Activated CD4-positive, alpha-beta T cell treated with anti-CD3 and anti-CD28 coated beads, Interleukin-2, amount 50 U/mL, for 1 hour (primary cell): ENCODE measurements around the gene SLC25A31.

Experiments used
- DNase-seq: peaks from one replicate; pipeline ENCODE4 v3.0.0-alpha.2; 2020

Gene SLC25A31

DNA sequence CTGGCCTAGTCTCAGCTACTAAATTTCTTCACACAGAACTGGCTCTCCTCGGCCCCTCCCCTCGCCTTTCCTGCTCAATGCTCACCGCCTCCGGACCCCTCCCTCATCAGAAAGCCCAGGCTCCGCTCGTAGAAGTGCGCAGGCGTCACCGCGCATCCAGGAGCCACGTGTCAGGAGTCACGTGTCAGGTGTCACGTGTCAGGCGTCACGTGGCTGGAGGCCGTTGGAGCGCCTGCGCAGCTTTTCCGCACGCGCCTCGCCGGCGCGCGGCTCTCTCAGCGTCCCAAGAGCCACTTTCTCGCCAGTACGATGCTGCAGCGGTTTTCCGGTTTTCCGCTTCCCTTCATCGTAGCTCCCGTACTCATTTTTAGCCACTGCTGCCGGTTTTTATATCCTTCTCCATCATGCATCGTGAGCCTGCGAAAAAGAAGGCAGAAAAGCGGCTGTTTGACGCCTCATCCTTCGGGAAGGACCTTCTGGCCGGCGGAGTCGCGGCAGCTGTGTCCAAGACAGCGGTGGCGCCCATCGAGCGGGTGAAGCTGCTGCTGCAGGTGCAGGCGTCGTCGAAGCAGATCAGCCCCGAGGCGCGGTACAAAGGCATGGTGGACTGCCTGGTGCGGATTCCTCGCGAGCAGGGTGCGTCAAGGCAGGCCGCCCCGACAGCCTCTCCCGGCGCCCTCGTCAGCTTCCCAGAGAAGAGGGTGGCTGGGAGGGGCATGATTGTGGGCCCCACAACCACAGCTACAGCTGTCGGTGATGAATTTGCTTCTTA, at the start of gene SLC25A31:
TSS of gene SLC25A31 (plus strand) at position 259 of the 772 bp plus-strand sequence. CDS start at position 405, 146 bp downstream.
- no peak for DNase-seq

DNA sequence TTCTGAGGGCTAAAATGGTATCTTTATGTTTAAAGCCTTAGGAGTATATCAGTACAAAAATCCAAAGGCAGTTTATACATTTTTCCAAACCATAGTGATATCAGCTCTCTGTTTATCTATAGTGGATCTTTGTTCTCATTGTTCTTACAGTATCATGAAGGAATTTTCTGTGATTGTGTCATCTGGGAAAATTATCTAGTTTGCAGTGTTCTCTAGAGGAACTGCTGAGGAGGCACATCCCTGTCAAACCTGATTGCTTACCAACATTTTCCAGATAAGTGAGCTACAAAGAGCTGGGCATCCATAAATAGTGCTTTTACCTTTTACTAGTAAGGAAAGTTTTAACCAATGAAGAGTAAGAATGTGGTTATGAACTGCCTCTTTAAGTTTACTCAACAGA, 44.9 kb upstream of the SLC25A31 start:
- DNase-seq = no peak

DNA sequence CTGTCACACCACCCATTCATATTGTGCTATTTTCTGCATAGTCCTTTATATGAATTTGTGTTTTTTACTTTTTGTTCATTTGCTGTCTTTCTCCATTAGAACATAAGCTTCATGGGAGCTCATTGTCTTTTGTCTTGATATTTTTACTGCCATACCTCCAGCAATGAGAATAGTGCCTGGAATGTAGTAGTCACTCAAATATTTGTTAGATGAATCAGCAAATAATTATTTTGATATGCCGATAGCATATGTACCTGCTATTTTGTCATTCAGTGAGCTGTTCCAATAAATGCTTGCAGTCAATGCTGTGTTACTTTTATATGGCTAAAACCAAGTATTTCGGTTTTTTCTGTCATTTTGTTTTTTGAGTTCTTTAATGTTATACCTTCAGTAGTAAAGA, 43.5 kb upstream of the SLC25A31 start:
- no peak for DNase-seq

DNA sequence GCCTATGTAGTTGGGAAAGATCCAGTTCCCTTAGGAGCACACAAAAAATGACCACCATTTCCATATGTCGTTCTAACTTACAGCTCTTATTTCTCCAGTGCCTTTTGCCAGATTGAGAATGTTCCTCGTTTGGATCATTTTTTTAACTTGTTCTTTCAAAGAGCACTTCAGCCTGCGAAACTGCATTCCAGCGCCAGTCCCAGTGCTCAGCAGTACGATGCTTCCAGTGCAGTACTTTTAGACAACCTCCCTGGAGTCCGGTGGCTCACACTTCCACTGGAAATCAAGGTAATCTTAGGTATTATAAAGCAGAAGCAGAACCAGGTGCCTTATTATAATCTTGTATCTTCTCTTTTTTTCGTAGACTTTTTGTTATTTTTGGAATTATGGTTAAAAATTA, 42.6 kb upstream of the SLC25A31 start:
- no peak for DNase-seq

DNA sequence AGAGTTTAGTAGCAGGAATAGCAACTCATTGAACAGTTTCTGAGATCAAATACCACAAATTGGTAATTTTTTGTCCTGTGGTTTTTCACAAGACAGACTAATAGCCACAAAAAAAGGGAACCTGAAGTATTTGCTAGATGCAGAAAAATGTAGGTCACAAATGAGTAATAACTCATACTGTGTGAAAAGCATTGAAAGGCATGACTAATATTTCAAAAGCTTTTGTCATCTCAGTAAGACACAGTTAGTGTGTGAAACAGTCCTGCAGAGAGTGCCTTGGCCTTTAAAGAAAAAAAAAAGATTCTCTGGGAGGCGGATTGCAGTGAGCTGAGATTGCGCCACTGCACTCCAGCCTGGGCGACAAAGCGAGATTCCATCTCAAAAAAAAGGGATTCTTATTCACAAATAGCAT, 31.4 kb upstream of the SLC25A31 start:
- no peak for DNase-seq

DNA sequence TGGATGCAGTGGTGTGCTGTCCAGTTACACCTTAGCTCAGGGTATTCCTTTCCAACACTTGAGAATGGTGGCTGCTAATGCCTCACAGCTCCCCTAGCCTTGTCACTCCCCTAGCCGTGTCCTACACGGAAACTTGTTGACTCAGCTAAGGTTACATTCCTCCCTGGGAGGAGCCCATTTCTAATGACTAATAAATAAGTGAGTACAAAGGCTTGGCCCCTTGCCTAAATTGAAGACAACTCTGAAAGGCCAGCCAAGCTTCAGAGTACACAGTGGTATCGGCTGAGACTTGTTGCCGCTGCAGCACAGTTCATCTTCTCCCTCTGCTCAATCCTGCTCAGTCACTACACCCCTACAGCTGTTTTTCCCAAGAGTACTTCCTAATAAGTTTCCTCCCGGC, 21.2 kb upstream of the SLC25A31 start:
- no peak for DNase-seq

DNA sequence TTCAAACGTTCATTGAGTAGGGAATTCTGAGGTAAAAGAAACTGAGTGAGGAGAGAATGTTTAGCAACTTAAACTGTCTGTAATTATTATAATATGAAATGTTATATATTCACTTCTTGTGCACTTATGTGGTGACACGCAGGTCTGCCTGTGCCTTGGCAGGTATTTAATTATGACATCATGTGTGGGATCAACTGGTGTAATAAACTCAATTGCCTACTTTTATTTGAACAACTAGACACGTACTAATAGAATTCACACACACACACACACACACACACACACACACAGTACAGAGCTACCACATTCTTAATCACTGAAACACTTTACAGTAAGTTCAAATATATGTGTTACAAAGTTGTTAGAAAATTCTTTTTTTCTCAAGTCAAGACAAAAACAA, 20.7 kb upstream of the SLC25A31 start:
- no peak for DNase-seq

DNA sequence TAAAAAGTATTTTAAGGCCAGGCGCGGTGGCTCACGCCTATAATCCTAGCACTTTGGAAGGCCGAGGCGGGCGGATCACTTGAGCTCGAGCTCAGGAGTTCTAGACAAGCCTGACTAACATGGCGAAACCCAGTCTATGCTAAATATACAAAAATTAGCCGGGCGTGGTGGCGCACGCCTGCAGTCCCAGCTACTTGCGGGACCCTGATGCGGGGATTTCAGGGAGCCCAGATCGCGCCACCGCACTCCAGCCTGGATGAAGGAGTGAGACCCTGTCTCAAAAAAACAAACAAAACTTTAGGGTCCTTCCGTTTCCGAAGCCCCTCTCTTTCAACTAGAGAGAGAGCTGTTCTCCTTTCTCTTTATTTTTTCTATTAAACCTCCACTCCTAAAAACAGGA, 1.2 kb downstream of the SLC25A31 start:
- DNase-seq = no peak

DNA sequence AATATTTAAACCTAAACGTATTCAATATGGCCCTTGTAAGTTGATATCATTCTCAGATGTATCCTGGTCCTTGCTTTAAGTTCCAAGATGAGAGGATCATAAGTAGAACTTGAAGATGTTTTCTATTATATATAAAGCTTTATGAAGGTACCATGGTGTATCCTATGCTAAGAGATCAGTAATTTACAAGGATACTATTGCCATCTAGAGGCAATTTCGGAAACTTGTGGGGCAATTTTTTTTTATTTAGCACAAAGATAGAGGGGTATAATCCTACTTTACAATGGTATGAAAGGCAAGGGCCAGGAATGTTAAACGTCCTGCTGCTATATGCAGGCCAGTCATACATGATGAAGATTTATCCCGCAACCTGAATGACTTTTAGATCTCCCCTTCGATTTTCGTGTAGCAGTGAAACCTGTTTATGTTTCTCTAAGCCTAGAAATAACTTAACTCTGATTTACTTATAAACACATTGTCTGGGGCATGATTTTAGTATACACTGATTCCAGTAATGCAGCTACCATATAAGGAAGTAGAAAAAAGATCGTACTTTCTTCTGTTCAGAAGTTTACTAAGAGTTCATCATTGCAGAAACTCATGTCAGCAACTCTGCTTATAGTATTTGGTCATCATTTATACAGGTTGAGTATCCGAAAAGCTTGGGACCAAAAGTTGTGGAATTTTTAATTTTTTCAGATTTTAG, 2.6 kb downstream of the SLC25A31 start:
- no peak for DNase-seq

DNA sequence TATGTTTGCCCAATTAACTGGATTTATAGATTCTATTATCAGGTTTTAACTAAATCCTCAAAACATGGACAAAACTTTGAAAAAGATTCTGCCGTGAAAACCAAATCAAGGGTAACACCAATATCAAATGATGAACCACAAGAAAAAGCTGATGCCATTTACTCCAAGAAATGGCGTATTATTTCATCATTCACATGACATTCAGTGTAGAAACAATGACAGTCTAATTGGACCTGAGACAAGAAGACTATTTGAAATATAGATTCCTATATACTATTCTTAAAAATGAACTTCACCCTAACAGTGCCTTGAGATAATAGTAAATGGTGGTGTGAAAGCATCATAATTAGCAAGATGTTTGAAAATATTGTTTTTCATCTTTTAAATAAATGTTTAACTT, 4.8 kb downstream of the SLC25A31 start:
- DNase-seq = no peak

DNA sequence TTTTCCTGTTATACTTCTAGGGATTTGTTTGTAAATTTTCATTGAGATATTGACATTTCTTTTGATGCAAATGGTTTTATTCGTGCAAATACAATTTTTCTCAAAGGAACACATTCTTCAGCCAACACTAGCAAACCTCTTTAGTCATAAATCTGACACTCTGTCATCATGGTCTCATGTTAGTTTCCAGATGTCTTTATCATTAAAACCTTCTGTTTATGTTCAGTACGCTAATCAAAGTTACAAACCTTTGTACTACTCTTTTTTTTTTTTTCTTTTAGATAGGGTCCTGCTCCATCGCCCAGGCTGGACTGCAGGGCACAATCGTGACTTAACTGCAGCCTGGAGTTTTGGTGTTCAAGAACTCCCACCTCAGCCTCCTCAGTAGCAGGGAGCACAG, 7.1 kb downstream of the SLC25A31 start:
- DNase-seq = no peak

DNA sequence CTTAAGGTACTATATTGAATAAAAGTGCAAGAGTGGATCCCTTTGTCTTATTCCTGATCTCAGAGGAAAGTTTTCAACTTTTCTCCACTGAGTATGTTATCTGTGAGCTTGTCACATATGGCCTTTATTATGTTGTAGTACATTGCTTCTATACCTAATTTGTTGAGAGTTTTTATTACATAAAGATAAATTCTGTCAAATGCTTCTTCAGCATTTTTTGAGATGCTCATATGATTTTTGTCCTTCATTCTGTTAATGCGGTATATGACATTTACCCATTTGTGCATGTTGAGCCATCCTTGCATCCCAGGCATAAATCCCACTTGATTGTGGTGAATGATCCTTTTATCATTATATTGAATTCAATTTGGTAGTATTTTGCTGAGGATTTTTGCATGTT, 11.0 kb downstream of the SLC25A31 start:
- DNase-seq = no peak

DNA sequence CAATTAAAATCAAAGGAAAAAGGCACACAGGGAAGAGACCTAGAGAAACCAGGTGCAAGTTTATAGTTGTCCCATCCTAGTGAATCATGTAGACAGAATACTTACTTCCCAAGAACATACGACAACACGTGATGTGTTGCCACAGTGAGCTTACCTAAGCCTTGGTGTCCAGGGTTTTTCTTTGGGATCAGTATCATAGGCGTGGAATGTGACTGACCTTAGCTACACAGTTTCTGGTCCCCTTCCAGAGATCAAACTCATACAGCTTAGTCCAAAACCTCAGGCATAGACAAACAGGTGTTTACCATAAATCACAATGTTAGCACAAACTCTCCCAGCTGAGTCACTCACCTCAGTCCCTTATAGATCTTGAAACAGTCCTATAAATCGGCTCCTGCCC, 17.7 kb downstream of the SLC25A31 start:
- no peak for DNase-seq

DNA sequence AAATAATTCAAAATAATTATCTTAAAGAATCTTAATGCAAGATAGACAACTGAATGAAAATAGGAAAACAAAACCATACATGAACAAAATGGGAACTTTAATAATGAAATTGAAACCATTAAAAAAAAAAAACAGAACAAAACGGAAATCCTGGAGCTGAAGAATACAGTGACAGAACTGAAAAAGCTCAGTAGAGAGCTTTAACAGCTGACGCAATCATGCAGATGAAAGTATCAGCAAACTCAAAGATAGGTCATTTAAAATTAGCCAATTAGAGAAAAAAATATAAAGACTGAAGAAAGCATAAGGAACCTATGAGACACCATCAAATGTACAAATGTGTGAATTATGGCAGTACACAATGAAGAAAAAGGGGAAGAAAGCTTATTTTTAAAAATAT, 18.8 kb downstream of the SLC25A31 start:
- DNase-seq = no peak

DNA sequence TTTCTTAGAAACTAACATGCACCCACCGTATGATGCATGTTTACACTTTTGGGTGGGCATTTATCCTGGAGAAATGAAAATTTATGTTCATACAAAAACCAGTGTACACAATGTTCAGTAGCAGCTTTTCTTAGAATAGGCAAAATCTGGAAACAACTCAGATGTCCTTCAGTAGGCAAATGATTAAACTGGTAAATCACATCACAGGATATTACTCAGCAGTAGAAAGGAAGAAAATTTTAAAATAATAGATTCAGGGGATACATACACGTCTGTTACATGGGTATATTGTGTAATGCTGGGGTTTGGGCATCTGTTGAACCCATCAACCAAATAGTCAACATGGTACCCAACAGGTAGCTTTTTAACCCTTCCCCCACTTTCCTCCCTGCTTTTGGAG, 26.7 kb downstream of the SLC25A31 start:
- no peak for DNase-seq

DNA sequence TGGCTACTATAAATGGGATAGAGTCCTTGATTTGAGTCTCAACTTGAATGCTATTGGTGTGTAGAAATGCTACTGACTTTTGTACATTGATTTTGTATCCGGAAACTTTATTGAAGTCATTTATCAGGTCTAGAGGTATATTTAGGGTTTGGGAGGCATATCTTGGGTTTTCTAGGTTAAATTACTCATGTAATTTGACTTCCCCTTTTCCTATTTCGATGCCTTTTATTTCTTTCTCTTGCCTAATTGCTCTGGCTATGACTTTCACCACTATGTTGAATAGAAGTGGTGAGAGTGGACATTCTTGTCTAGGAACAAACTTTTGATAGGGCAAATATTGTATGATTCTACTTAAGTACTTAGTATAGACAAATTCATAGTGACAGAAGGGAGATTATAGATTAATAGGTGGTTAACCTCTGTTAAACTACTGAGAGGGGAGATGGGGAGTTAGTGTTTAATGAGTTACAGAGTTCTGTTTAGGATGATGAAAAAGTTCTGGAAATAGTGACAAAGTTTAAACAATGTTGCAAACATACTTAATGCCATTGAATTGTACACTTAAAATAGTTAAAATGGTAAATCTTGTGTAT, 29.1 kb downstream of the SLC25A31 start:
- DNase-seq = no peak

DNA sequence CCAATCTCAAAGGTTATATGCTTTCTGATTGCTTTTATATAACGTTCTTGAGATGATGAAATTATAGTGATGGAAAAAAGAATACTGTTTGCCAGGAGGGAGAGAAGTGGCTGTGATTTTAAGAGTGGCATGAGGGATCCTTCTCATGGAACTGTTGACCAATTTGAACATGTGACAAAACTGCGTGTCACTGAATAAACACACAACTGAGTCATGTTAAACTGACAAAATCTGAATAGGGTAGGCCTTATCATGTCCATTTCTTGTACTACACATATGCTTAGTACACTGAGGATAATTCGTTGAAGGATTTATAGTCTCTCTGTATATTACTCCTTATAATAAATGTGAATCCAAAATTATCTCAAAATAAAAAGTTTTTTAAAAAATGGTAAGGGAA, 29.7 kb downstream of the SLC25A31 start:
- DNase-seq = no peak

DNA sequence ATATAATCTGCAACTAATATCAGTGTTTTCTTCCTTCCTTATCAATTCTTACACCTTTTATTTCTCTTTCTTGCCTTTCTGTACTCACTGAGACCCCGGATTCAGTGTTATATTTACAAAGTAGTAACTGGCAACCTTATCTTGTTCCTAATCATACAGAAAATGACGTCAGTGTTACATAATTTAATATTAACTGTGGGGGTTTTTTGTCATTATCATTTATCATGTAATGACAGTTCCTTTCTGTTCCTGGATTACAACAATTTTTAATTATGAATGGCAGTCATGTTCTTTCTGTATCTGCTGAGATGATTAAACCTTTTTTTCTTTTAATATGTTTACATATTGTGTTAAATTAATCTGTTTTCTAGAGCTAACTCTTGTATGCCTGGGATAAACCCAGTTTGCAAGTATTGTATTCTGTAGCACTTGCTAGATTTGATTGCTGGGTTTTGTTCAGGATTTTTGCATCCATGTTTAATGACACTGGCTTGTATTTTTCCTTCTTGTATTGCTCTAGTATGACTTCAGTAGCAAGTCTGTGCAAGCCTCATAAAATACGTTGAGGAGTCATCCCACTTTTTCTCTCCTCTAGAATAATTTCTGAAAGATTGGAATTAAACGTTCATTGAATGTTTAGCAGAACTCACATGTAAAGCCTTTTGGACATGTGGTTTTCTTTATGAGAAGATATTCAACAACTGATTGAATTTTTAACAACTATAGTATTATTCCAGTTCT, 41.5 kb downstream of the SLC25A31 start:
- no peak for DNase-seq

DNA sequence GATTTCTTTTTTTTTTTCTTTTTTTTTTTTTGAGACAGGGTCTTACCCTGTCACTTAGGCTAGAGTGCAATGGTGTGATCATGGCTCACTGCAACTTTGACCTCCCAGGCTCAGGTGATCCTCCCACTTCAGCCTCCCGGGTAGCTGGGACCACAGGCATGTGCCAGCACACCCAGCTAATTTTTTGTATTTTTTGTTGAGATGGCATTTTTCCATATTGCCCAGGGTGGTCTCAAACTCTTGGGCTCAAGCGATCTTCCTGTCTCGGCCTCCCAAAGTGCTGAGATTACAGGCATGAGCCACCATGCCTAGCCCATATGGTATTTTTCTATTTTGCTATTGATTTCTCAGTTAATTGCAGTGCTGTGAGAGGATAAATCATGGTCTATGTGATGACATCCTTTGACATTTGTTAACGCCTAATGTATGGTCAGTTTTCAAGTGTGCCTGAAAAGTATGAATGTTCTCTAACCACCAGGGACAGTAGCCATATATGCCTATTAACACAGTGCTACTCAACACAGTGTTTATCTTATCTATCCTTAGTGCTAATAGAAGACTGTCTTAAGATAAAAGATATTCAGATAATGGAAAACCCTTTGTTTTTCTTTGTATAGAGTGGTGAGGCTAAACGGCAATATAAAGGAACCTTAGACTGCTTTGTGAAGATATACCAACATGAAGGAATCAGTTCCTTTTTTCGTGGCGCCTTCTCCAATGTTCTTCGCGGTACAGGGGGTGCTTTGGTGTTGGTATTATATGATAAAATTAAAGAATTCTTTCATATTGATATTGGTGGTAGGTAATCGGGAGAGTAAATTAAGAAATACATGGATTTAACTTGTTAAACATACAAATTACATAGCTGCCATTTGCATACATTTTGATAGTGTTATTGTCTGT, 42.8 kb downstream of the SLC25A31 start:
- no peak for DNase-seq

DNA sequence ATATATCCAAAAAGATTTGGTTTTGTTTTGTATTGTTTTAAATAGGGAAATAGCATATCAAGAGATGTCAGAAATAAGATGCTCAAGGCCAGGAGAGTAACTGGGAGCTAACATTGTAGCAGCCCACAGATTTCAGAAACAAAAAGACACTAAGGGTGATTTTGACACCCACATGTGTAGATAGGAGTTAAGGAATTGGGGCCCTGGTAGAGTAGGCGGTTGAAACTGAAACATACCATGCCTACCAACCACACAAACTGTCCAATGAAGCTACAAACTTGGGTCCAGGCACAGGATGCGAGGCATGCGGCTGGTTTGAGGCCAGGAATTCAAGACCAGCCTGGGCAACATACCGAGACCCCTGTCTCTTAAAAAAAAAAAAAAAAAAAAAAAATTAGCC, 45.6 kb downstream of the SLC25A31 start:
- no peak for DNase-seq

DNA sequence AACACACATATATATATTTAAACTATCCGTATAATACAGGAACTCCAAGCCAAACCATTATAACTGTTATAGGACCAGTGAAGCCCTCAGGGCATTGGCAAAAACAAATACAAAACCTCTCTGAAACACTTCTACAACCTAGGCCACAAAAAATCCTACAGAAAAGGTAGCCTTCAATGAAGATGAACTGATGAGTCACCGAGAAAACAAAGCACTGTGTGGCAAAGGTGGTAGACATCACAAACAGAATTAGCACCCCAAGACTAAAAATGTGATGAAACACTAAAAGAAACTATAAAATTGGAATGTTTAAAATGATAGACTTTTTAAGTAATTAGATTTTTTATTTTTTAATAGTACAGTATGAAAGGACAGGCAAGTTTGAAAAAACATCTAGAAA, 46.4 kb downstream of the SLC25A31 start:
- no peak for DNase-seq

DNA sequence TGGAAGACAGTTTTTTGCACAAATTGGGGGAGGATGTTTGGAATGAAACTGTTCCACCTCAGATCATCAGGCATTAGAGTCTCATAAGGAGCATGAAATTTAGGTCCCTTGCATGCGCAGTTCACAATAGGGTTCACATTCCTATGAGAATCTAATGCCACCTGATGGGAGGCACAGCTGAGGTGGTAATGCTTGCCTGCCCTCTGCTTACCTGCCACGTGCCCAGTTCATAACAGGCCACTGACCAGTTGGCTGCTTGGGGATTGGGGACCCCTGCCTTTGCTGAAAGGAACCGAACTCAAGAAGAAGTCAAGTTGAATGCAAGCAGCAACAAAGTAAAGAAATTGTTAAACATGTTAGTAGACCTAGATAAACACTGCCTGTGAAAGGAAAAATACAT, 47.3 kb downstream of the SLC25A31 start:
- DNase-seq = no peak
